Endodermal cell (in vitro differentiated cells): ENCODE measurements around the gene CACNA2D4. TPM values are rescaled to one million over a fixed set of nuclear protein-coding genes. Genes with fewer than 3 reads are reported as not detected.

Experiments used
- DNase-seq: peaks from one replicate; pipeline ENCODE4 v3.0.0-alpha.2; 2017
- H3K27ac ChIP-seq: 2 replicates; pipeline ENCODE4 v1.5.1; 2013; ENCODE audit warnings: mild to moderate bottlenecking, low read depth, low read length, moderate library complexity
- H3K27me3 ChIP-seq: 2 replicates; pipeline ENCODE4 v1.6.1; 2013; ENCODE audit warnings: mild to moderate bottlenecking, low read length, moderate library complexity; ENCODE audit not compliant: insufficient read depth, control insufficient read depth, poor library complexity, severe bottlenecking
- H3K36me3 ChIP-seq: 2 replicates; pipeline ENCODE4 v1.7.0; 2013; ENCODE audit warnings: mild to moderate bottlenecking, low read length, moderate library complexity; ENCODE audit not compliant: control insufficient read depth, insufficient read depth
- H3K4me1 ChIP-seq: one replicate; pipeline ENCODE4 v1.7.0; 2013; ENCODE audit warnings: low read length; ENCODE audit not compliant: control insufficient read depth, insufficient read depth
- H3K4me3 ChIP-seq: 2 replicates; pipeline ENCODE4 v1.5.1; 2013; ENCODE audit warnings: mild to moderate bottlenecking, low read length, moderate library complexity
- H3K9ac ChIP-seq: 2 replicates; pipeline ENCODE4 v1.6.1; 2013; ENCODE audit warnings: mild to moderate bottlenecking, low read length, moderate library complexity; ENCODE audit not compliant: poor library complexity, severe bottlenecking; ENCODE audit errors: extremely low read depth
- H3K9me3 ChIP-seq: 2 replicates; pipeline ENCODE4 v1.6.1; 2013; ENCODE audit warnings: mild to moderate bottlenecking, low read length, moderate library complexity; ENCODE audit not compliant: control insufficient read depth
- H3K27ac Mint-ChIP-seq: 2 replicates; pipeline ENCODE4 v1.8.0; 2020; ENCODE audit warnings: mixed read lengths
- H3K27me3 Mint-ChIP-seq: 2 replicates; pipeline ENCODE4 v1.8.0; 2021; ENCODE audit warnings: mild to moderate bottlenecking, mixed read lengths; ENCODE audit not compliant: insufficient read depth
- H3K36me3 Mint-ChIP-seq: 2 replicates; pipeline ENCODE4 v1.8.0; 2020; ENCODE audit warnings: low read depth, mixed read lengths
- H3K4me1 Mint-ChIP-seq: 2 replicates; pipeline ENCODE4 v1.8.0; 2020; ENCODE audit warnings: mixed read lengths
- H3K4me3 Mint-ChIP-seq: 2 replicates; pipeline ENCODE4 v1.8.0; 2020; ENCODE audit warnings: mild to moderate bottlenecking, moderate library complexity, mixed read lengths
- H3K9me3 Mint-ChIP-seq: 2 replicates; pipeline ENCODE4 v1.8.0; 2020; ENCODE audit warnings: mild to moderate bottlenecking, mixed read lengths
- WGBS, 2 experiments: methylation state at CpG; one replicate each; pipeline versions ENCODE4 v1.1.5 to v1.1.7; 2013; ENCODE audit warnings: missing lambda C conversion rate in 2 of 2, mixed read lengths in 1 of 2; ENCODE audit not compliant: insufficient coverage in 1 of 2, insufficient read length in 1 of 2; 5-methylcytosine and 5-hydroxymethylcytosine counted together
- total RNA-seq, 2 donors: library from RNA; stranded (reverse); fragmentation: NEBNext Ultra II Directional in 1 of 2; extraction: Animal tissue kit (Norgen Biotek cat#: 25700) in 1 of 2; gene quantifications; 2 replicates in 1 of 2; 3 replicates in 1 of 2; pipeline ENCODE4 v1.2.1, GENCODE V29; 2021
- TF ChIP-seq, protein P1 (sequence below): fragments of 200-600 bp; sonication (generic); conservative IDR thresholded peaks from 2 replicates; pipeline ENCODE4 v1.5.0; 2021; ENCODE audit warnings: antibody characterized with exemption, mild to moderate bottlenecking

The CACNA2D4 gene
- total RNA-seq, 2 donors from 2014 or later, result 4.3 to 5.7 TPM

DNA sequence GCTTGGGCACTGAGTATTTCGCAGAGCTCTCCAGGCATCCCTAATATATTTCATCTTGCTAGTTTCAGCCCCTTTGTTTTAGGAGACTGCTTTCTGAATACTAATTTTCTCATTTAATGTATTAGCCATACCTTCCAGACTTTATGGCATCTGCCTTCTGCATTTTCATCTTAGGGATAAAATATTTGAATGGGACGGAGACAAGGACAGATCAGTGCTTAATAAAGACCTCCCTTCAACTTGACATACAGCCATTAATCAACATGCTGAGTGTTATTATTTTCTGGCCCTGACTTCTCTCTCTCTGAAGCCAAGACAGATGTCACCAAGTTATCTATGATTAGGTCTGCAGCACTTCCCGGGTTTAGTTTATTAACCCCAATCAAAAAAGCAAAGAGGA, 42.4 kb downstream of the CACNA2D4 start:
- no peaks in the 10 kb centered on the region for H3K4me1 ChIP-seq
- peaks cover 2% of the 10 kb centered on the region for H3K27me3 Mint-ChIP-seq
- no peak overlapping the region for H3K9ac ChIP-seq
- no peak for DNase-seq
- no peak overlapping the region for H3K27ac Mint-ChIP-seq
- no peak overlapping the region for H3K4me3 Mint-ChIP-seq
- TF ChIP-seq, protein P1, sequence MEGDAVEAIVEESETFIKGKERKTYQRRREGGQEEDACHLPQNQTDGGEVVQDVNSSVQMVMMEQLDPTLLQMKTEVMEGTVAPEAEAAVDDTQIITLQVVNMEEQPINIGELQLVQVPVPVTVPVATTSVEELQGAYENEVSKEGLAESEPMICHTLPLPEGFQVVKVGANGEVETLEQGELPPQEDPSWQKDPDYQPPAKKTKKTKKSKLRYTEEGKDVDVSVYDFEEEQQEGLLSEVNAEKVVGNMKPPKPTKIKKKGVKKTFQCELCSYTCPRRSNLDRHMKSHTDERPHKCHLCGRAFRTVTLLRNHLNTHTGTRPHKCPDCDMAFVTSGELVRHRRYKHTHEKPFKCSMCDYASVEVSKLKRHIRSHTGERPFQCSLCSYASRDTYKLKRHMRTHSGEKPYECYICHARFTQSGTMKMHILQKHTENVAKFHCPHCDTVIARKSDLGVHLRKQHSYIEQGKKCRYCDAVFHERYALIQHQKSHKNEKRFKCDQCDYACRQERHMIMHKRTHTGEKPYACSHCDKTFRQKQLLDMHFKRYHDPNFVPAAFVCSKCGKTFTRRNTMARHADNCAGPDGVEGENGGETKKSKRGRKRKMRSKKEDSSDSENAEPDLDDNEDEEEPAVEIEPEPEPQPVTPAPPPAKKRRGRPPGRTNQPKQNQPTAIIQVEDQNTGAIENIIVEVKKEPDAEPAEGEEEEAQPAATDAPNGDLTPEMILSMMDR, result no peak
- H3K4me3 ChIP-seq, result no peak overlapping the region
- no peaks in the 10 kb centered on the region for H3K36me3 Mint-ChIP-seq
- no peaks in the 10 kb centered on the region for H3K27me3 ChIP-seq
- H3K9me3 ChIP-seq, result no peaks in the 10 kb centered on the region
- WGBS, 2 experiments, result 85 to 96% methylated on average over 2 to 3 of the region's 3 CpGs
- H3K4me1 Mint-ChIP-seq, result no peaks in the 10 kb centered on the region
- H3K27ac ChIP-seq, result peak overlapping the region; percentile 40
- no peaks in the 10 kb centered on the region for H3K36me3 ChIP-seq
- no peaks in the 10 kb centered on the region for H3K9me3 Mint-ChIP-seq

DNA sequence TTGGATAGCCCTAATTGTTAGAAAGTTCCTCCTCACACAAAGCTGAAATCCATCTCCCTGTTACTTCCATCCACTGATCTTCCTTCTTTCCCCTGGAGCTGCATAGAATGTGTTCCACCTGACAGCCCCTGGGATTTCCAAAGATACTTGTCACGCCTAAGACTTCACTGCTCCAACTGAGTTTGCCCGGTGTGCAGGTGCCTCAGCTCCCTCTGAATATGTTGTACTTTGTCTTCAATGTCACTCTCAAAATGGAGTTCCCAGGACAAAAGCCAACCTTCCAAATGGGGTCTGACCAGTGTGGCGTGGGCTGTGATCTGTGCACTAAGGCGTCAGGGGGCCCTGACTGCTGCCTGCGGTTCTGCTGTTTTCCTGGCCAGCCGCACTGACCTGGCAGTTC, 42.8 kb downstream of the CACNA2D4 start:
- H3K36me3 ChIP-seq, result no peaks in the 10 kb centered on the region
- TF ChIP-seq, protein P1, result no peak
- Mint-ChIP-seq H3K27me3 (peaks cover 2% of the 10 kb centered on the region), H3K4me3 (no peak overlapping the region), H3K9me3 (no peaks in the 10 kb centered on the region), H3K27ac (no peak overlapping the region), H3K36me3 (no peaks in the 10 kb centered on the region), H3K4me1 (peaks cover 2% of the 10 kb centered on the region)
- peak overlapping the region; percentile 40 for H3K27ac ChIP-seq
- 87 to 92% methylated on average over 5 to 6 of the region's 6 CpGs for WGBS, 2 experiments
- H3K9me3 ChIP-seq, result no peaks in the 10 kb centered on the region
- no peak overlapping the region for H3K4me3 ChIP-seq
- no peak for DNase-seq
- H3K9ac ChIP-seq, result no peak overlapping the region
- H3K27me3 ChIP-seq, result no peaks in the 10 kb centered on the region
- H3K4me1 ChIP-seq, result no peaks in the 10 kb centered on the region

GRCh38 chr12:1873531-1874510, 44.6 kb downstream of the CACNA2D4 start:
- Mint-ChIP-seq H3K4me1 (peaks cover 6% of the 10 kb centered on the region), H3K36me3 (no peaks in the 10 kb centered on the region), H3K4me3 (no peak overlapping the region), H3K27me3 (peaks cover 2% of the 10 kb centered on the region), H3K9me3 (peaks cover 6% of the 10 kb centered on the region), H3K27ac (no peak overlapping the region)
- no peaks in the 10 kb centered on the region for H3K27me3 ChIP-seq
- H3K9ac ChIP-seq, result no peak overlapping the region
- no peak overlapping the region for H3K4me3 ChIP-seq
- DNase-seq, result no peak
- H3K9me3 ChIP-seq, result no peaks in the 10 kb centered on the region
- TF ChIP-seq, protein P1, result no peak
- no peak overlapping the region for H3K27ac ChIP-seq
- no peaks in the 10 kb centered on the region for H3K36me3 ChIP-seq
- WGBS, 2 experiments, result 90 to 91% methylated on average over 3 to 5 of the region's 5 CpGs
- no peaks in the 10 kb centered on the region for H3K4me1 ChIP-seq
